Stimulated activated CD4-positive, alpha-beta T cell treated with anti-CD3 and anti-CD28 coated beads, TNF-alpha, amount 100 ng/mL, for 1 hour (primary cell): Measurements from ENCODE around the gene VPS41.

Experiments
- DNase-seq, 3 donors: peaks; one replicate each; pipeline ENCODE4 v3.0.0-alpha.2; 2020; ENCODE audit warnings: low read depth in 3 of 3, low spot score in 1 of 3

Gene VPS41

GRCh38 chr7:38817526-38817925, 91.5 kb downstream of the VPS41 start:
- no peak for DNase-seq

- DNase-seq: no peak
Measured at GRCh38 chr7:38813768-38814167, 95.2 kb downstream of the VPS41 start.

- no peak for DNase-seq
Measured at GRCh38 chr7:38806912-38807311, 102.1 kb downstream of the VPS41 start.

- DNase-seq: no peak
Measured at GRCh38 chr7:38801786-38802185, 107.2 kb downstream of the VPS41 start.

GRCh38 chr7:38798552-38799267, 110.3 kb downstream of the VPS41 start:
- no peak for DNase-seq

DNA sequence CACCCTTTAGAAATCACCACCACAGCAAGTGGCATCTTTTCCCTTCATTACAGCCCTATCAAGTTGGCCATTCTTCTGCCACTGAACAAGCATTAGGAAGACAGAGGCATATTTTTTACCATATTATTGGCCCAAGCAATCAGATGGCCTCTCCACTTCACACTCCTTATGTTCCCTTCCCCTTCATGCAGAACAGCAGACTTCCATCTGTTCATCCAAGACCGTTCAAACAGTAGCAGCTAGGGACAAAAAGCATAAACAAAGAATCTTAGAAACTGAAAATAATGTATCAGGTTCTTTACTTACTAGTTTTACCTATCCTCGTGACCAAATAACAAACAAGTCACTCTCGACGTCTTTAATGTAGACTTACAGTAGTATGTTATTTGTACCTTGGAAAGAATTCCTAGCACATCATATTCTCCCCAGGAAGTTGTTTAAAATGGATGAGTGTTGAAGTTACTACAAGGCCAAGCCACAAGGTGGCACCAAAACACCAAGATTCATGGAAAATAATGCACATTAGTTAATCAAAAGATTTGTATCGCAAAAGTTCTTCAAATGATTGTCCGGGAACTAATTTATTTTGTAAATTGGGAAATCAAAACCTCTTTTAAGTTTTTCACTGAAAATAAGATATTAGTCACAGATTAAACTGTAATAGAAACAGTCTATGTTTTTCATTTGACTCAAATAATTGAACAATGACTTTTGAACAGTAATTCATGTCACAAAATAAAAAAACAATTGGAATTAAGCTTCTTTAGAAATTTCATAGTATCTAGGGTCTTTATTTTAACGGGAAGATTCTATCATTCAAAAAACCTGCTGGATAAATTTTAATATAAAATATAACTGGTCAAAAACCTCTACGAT, 112.1 kb downstream of the VPS41 start:
- DNase-seq: no peak

DNA sequence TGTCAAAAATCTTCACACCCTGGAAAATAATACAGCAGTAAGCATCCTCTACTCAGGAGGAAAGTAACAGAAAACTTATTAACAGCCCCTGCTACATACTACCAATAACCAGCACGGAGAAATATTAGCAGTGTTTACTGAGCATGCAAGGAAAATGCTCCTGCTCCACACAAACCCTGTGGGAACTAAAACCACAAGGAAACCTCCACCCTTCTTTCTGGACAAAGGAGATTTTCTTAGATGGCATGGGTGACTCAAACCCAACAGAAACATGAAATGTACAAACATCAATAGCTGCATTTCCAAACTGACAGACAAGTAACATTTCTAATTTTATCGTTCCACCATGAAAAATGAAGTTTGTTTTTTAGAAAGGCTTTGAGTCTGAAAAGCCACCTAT, 113.4 kb downstream of the VPS41 start:
- no peak for DNase-seq

- DNase-seq: no peak
Measured at GRCh38 chr7:38781991-38782390, 127.0 kb downstream of the VPS41 start.

DNA sequence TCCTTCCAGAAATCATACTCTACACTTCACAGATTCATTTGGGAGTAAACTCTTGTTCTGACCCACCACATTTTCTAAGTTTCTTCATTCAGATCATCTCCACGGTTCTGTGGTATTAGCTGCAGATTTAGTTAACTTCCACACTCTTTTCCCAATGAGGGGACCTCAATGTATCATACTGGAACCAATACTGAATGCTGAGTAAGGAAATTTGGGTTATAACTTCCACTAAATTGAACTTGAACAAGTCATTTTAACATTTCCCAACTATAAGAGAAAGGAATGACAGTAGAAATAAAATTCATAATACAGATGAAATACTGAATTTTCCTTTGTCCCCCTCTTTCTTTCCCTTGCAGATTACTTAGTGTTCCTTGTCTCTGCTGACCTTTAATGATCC, 131.4 kb downstream of the VPS41 start:
- DNase-seq: no peak

DNA sequence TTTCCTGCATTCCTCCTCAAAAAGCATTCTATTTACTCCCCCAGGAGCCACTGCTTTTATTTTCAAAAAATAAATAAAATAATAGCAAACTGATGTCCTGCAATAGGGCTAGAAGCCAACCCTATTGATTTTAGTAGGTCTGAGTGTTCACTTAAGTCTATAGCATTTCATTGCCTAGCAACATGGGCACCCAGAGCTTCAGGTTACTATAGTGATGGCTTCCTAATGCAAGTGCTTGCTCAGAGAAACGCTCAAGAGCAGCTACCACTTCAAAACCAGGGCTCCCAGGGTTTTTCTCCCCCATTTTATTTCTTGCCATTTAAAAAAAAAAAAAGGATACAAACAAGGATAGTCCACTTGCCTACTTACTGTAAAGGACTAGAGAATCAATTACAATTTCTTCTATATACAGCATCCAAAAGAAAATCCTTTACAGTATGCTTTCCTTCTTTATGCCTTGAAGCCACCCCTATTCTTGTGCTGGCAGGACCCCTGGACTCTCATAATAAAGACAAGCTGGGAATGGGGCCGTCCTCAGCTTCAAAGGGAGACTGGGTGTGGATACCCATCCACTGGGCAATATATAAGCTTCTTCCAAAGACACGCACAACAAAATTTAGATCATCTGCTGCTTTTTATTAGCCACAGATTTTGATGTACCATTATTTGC, 133.3 kb downstream of the VPS41 start:
- DNase-seq: no peak

GRCh38 chr7:38773430-38773829, 135.6 kb downstream of the VPS41 start:
- no peak for DNase-seq

DNA sequence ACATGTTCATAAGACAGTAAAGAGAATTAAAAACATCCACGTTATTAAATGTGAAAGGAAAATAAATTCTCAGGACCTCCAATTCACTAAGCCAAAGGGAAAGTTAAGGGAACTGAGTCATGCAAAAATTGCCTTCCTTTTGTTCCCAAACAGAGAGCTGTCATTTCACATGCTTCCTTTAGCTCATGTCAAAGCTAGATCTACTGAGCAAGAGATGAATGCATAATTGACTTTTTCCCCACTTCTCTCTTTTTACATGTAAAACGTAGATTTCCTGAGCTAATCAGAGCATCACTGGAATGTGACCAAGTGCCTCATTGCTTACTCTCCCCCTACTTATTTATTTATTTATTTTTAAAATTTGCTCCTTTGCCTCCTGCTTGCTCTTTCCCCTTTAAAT, 148.8 kb downstream of the VPS41 start:
- no peak for DNase-seq

- DNase-seq: no peak
Measured at GRCh38 chr7:38759028-38759427, 150.0 kb downstream of the VPS41 start.

DNA sequence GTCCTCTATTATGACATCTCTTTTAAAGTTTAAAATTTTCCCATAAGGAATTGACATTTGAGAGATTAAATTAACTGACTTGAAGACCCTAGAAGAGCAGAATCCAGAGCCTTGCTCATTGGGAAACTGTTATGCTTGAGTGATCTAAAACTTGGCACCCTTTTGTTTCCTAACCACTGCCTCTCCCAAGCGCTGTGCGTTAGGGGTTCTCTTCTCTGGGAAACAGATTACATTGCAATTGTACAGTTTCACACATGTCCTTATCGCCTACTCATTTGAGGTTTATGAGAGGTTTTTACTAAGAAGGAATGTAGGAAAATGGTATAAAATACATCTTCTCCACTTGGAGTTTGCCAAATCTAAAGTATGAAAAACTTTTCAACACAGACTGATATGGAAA, 151.1 kb downstream of the VPS41 start:
- no peak for DNase-seq

GRCh38 chr7:38756521-38756920, 152.5 kb downstream of the VPS41 start:
- no peak for DNase-seq

DNA sequence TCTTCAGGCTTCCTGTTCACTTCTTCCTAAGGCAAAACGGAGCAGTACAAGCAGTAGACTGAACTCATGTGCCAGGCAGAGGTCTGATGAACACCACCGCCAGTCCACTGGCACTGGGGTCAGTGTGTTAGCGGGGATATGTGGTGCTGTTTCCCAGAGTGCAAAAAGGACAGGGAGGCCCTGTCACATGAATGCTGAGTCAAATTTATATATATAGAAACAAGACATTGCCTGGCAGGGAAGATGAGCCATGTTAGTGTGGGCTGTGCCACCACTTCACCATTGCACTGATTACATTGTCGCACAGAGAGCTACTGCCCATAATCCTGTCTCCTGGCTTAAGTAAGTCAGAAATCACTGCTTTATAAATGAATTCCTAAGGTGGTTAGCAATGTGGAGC, 155.6 kb downstream of the VPS41 start:
- DNase-seq: no peak

- DNase-seq: no peak
Measured at GRCh38 chr7:38751416-38751815, 157.6 kb downstream of the VPS41 start.

- DNase-seq: no peak
Measured at GRCh38 chr7:38748056-38748610, 160.9 kb downstream of the VPS41 start.

DNA sequence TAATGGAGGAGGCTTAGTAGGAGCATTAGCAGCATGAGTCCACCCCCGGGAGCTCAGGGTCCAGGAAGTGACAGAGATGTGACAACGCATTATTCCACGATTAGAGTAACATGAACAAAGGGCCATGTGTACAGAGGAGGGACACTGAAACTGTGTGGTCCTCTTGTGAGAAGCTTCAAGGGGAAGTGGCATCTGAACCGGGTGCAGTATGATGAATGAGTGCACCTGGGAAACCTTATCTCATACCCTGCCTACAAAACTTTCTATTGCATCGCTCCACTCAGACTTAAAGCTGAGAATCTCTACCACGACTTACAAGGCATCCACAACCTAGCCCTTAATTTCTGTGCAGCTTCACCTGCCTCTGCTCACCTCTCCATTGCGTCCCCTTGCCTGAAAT, 162.6 kb downstream of the VPS41 start:
- no peak for DNase-seq

GRCh38 chr7:38744746-38745145, 164.2 kb downstream of the VPS41 start:
- no peak for DNase-seq

GRCh38 chr7:38743899-38744298, 165.1 kb downstream of the VPS41 start:
- DNase-seq: no peak

DNA sequence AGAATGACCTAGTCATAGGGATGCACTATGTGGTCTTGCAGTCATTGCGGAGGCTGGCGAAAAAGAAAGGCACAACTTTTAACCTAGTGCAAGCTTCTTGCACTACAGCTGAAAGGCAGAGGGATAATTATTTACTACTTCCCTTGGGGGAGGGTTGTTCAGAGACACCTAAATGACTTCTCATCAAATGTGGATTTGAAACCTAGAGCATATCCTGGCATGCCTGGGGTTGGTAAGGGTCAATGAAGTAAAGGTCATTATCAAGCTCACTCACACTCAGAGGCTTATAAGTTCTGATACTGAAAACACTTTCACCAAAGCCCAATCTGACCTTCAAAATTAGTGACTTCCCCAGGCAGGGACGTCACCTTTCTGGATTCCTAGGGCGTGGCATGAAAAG, 168.9 kb downstream of the VPS41 start:
- no peak for DNase-seq
